Activated CD8-positive, alpha-beta T cell treated with anti-CD3 and anti-CD28 coated beads, Interleukin-2, amount 10 ng/mL, durations not matched to agents 7 days and 5 days (primary cell): ENCODE measurements around the gene CLTRN. TPM values are rescaled to one million over a fixed set of nuclear protein-coding genes. Genes with fewer than 3 reads are reported as not detected.
A peak's percentile ranks its signal among the peaks of the same experiment; 100 is the strongest.
"Not testable (repeated sequence)": the region's sequence is repeated elsewhere in the genome, so short reads cannot be mapped to it uniquely, and the experiment has no call there.

Experiments used
- ATAC-seq: fragments of 150-1000 bp; cut with Tn5 transposase; one replicate; pipeline ENCODE4 v1.10.0; 2021; ENCODE audit warnings: moderate library complexity
- CTCF ChIA-PET: fragments of 350-600 bp; sonication (Branson Sonifier 250); formaldehyde crosslinking; loops from one replicate; lab custom pipeline; 2021; ENCODE audit warnings: antibody characterized with exemption; lab: Charles Lee
- POLR2A ChIA-PET: fragments of 350-600 bp; sonication (Branson Sonifier 250); formaldehyde crosslinking; loops from one replicate; lab custom pipeline; 2021; ENCODE audit warnings: antibody characterized with exemption; lab: Charles Lee
- DNase-seq: peaks from one replicate; pipeline ENCODE4 v3.0.0-alpha.2; 2020
- H3K27ac Mint-ChIP-seq: one replicate; pipeline ENCODE4 v1.8.0; 2021; ENCODE audit warnings: mild to moderate bottlenecking, mixed read lengths
- H3K27me3 Mint-ChIP-seq: one replicate; pipeline ENCODE4 v1.8.0; 2021; ENCODE audit warnings: low read depth, mixed read lengths
- H3K36me3 Mint-ChIP-seq: one replicate; pipeline ENCODE4 v1.8.0; 2021; ENCODE audit warnings: low read depth, mixed read lengths
- H3K4me1 Mint-ChIP-seq: one replicate; pipeline ENCODE4 v1.8.0; 2021; ENCODE audit warnings: low read depth, mixed read lengths
- H3K4me3 Mint-ChIP-seq: one replicate; pipeline ENCODE4 v1.8.0; 2021; ENCODE audit warnings: mild to moderate bottlenecking, mixed read lengths
- H3K9me3 Mint-ChIP-seq: one replicate; pipeline ENCODE4 v1.8.0; 2022; ENCODE audit warnings: mixed read lengths; ENCODE audit not compliant: insufficient read depth
- total RNA-seq, 2 experiments: library from RNA; stranded (reverse); gene quantifications; one replicate each; pipeline ENCODE4 v1.2.3, GENCODE V29; 2021

CLTRN gene, protein sequence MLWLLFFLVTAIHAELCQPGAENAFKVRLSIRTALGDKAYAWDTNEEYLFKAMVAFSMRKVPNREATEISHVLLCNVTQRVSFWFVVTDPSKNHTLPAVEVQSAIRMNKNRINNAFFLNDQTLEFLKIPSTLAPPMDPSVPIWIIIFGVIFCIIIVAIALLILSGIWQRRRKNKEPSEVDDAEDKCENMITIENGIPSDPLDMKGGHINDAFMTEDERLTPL
- total RNA-seq, result not detected

DNA sequence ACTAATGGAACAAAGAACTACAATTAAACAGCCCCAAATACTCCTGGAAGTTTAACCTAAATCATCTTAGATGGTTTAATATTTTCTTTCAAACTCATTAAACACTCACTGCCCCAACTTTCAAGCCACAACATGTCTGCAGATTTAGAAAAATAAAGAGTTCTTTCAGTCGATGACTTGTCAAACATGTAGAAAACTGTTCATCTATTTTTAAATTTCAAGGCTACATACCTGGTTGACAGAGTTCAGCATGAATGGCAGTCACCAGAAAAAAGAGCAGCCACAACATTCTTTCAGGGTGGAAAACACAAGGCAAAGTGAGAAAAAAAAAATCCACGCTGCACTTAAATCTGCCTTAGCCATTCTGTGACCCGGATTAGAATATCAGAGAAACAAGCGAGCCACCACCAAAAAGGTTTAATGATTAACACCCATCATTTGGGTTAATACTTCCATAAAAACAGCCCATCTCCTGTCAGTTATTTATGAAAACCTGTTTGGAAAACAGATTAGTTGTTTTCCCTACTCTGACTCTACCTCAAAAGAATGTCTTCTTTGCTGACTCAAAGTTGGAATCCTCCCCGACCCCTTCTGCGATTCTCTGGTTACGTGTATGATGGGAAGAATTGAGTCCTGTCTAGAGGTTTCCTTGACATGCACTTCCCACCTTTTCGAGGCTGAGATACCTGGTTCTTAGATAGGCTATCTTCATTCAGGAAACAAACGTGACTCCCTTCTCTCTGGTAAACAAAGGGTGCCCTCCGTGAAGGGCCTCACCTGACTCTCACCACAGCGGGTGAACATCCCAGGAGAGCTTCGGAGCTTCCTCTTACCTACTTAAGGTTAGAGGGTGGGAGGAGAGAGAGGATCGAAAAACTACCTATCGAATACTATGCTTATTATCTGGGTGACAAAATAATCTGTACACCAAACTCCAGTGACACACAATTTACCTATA, at the start of gene CLTRN:
Gene CLTRN (minus strand): TSS at position 319 of the 958 bp plus-strand sequence. CDS start 30 bp downstream, at position 289.
- Mint-ChIP-seq H3K9me3 (no peaks in the 10 kb centered on the region), H3K36me3 (no peaks in the 10 kb centered on the region), H3K27me3 (peaks cover 12% of the 10 kb centered on the region), H3K4me1 (no peaks in the 10 kb centered on the region), H3K4me3 (no peak within 1 kb of the TSS), H3K27ac (no peak within 1 kb of the TSS)
- CTCF ChIA-PET, result no interaction called here
- POLR2A ChIA-PET, result no interaction called here
- no peak for ATAC-seq
- no peak for DNase-seq

DNA sequence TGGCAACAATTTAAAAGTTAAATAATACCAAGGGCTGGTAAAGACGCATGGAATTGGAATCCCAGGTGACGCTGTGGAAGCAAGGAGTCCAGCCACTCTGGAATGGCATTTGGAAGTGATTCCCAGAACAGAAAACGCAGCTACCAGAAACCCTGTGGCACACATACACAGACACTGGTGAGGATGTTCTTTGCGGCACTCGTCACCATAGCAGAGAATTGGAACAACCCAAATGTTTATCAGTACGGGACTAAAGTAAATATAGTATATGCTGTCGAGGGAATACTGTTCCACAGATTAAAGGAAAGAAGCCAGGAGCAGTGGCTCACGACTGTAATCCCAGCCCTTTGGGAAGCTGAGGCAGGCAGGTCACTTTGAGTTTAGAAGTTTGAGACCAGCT, 39.7 kb upstream of the CLTRN start:
- DNase-seq, H3K4me1 Mint-ChIP-seq, POLR2A ChIA-PET, H3K9me3 Mint-ChIP-seq, H3K4me3 Mint-ChIP-seq, H3K36me3 Mint-ChIP-seq, ATAC-seq, H3K27me3 Mint-ChIP-seq, H3K27ac Mint-ChIP-seq, CTCF ChIA-PET: not testable (repeated sequence)

DNA sequence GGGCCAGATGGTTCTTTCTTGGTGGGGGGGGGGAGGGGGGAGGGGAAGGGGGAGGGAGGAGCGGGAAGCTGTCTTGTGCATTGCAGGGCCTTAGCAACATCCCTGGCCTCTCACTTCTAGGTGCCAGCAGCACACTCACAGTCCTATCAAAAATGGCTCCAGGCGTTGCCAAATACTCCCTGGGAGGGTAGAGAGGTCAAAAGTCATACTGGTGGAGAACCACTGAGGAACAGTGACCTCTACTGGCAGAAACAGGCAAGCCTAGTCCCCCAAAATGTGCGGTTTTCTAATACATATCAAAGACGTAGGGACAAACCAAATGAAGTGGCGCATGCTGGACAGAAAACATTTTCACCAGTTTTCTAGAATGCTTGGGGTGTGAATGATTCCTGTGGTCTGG, 39.2 kb upstream of the CLTRN start:
- H3K27me3 Mint-ChIP-seq, H3K4me1 Mint-ChIP-seq, H3K9me3 Mint-ChIP-seq, H3K4me3 Mint-ChIP-seq, POLR2A ChIA-PET, H3K27ac Mint-ChIP-seq, CTCF ChIA-PET, H3K36me3 Mint-ChIP-seq, DNase-seq: not testable (repeated sequence)
- peak; percentile 61 for ATAC-seq

DNA sequence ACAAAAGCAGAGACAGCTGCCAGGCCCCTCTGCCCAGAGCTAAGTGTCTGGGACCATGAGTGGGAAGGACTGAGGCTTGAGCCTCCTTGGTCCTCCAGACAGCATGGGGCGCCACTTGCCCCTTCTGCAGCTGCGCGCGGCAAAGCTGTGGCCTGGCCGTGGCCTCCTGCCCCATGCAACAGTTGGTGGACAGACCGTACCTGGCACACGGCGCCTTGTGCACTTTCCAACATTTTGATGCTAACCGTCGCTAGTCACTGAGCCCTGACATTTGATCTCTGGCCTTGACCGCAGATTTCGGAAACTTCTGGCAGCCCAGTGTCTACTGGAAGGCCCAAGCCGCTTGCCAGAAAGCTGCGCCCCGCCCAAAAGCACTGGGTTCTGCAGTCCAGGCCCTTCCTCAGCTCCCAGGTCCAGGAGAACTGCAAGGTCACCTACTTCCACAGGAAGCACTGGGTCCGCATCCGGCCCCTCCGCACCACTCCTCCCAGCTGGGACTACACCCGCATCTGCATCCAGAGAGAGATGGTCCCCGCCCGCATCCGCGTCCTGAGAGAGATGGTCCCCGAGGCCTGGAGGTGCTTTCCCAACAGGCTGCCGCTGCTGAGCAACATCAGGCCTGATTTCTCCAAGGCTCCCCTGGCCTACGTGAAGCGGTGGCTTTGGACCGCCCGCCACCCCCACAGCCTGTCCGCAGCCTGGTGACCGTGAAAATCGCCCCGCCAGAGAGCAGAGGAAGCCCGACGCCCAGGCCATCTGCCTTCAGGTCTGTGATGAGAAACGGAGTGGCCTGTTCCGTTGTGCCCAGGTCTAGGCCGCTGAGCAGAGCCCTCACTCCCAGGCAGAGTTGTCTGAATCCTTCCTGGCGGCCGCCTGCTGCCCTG, 38.1 kb upstream of the CLTRN start:
- ATAC-seq (no peak), DNase-seq (no peak)
- Mint-ChIP-seq H3K36me3 (peaks cover 6% of the 10 kb centered on the region), H3K4me1 (peaks cover under 1% of the 10 kb centered on the region), H3K4me3 (no peak overlapping the region), H3K9me3 (no peaks in the 10 kb centered on the region), H3K27me3 (no peaks in the 10 kb centered on the region), H3K27ac (no peak overlapping the region)
- ChIA-PET POLR2A (no interaction called here), CTCF (no interaction called here)

DNA sequence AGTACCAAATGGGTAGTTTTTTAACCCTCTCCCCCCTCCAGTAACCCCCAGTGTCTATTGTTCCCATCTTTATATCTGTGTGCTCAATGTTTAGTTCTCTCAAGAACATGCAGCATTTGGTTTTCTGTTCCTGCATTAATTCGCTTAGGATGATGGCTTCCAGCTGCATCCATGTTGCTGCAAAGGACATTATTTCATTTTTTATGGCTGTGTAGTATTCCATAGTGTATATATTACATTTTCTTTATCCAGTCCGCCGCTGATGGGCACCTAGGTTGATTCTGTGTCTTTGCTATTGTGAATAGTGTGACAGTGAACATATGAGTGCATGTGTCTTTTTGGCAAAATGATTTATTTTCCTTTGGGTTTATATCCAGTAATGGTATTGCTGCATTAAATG, 31.9 kb upstream of the CLTRN start:
- CTCF ChIA-PET, result no interaction called here
- H3K27ac Mint-ChIP-seq, result no peak overlapping the region
- DNase-seq (no peak), ATAC-seq (no peak)
- H3K36me3 Mint-ChIP-seq, result peaks cover 21% of the 10 kb centered on the region
- no peaks in the 10 kb centered on the region for H3K27me3 Mint-ChIP-seq
- no peak overlapping the region for H3K4me3 Mint-ChIP-seq
- no peaks in the 10 kb centered on the region for H3K9me3 Mint-ChIP-seq
- POLR2A ChIA-PET, result no interaction called here
- H3K4me1 Mint-ChIP-seq, result peaks cover 8% of the 10 kb centered on the region

DNA sequence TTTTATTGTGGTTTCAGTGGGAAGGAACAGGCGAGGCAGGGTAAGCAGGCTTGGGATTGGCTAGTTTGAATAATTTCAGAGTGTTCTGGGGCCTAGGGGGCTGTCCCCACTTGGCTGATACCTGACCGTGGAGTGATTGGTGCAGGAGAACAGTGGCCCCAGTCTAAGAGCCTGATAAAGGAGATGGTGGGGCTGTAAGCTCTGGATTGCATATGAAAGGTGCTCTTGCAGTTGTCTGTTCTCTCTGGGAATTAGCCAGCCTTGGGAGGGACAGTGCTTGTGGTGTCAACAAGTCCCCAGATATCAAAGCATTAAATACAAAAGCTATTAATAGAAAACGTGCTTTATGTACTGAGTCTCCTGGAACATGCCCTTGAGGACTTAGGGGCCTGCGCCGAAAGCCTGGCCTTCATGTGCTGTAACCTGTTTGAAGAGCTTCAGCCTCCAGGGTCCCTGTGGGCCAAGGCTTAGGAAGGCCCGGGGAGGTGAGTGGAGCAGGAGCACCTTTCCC, 30.4 kb upstream of the CLTRN start:
- Mint-ChIP-seq H3K4me3 (no peak overlapping the region), H3K36me3 (peaks cover 27% of the 10 kb centered on the region), H3K27ac (peak overlapping the region; percentile 56), H3K9me3 (no peaks in the 10 kb centered on the region), H3K4me1 (peaks cover 8% of the 10 kb centered on the region), H3K27me3 (no peaks in the 10 kb centered on the region)
- ATAC-seq, result peak; percentile 44
- CTCF ChIA-PET, result interaction anchor here (1.5 kb wide), 1 partner anchor 43 kb away, joined by 4 read pairs; no protein-coding TSS in a partner anchor
- POLR2A ChIA-PET, result no interaction called here
- DNase-seq, result no peak

DNA sequence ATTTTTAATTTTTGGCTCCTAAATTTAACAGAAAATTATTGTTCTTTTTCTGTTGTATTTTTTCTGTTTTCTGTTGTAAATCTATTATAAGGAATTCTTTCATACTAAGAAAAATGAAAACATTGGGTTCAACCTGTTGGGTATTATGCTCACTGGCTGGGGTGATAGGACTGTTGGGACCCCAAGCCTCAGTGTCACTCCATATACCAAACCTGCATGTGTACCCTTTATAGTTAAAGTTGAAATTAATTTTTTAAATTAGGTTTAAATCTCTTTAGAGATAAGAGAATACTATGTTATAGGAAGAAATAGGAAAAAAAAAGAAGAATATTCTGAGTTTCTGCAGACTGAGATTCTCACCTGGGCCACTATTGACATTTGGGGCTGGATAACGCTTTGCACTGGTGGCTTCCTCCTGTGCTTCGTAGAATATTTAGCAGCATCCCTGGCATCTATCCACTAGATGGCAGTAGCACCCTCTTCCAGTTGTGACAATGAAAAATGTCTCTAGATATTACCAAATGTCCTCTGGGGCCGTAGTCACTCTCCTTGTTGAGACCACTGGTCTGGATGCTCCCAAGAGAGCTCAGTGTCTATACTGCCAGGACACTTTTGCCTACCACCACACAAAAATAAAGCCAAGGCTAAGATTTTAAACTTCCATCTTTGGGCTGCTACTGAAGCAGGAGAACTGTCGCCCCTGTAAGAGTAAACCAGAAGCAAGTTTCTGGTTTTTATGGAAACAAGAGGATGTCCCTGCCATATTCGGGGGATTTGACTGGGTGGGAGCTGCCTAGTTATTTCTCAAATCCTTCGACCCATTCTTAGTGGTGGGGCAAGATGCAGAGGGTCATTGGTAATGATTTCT, 22.4 kb upstream of the CLTRN start:
- H3K9me3 Mint-ChIP-seq, result no peaks in the 10 kb centered on the region
- CTCF ChIA-PET, result interaction anchor here (0.5 to 0.7 kb wide), 3 partner anchors 12 to 199 kb away, joined by 3 read pairs; partner anchors contain the start of gene ZRSR2
- POLR2A ChIA-PET, result no interaction called here
- H3K4me3 Mint-ChIP-seq, result no peak overlapping the region
- ATAC-seq (peak; percentile 84), DNase-seq (peak; percentile 70)
- no peaks in the 10 kb centered on the region for H3K27me3 Mint-ChIP-seq
- H3K36me3 Mint-ChIP-seq, result peaks cover 13% of the 10 kb centered on the region
- H3K27ac Mint-ChIP-seq, result no peak overlapping the region
- H3K4me1 Mint-ChIP-seq, result peaks cover 14% of the 10 kb centered on the region

DNA sequence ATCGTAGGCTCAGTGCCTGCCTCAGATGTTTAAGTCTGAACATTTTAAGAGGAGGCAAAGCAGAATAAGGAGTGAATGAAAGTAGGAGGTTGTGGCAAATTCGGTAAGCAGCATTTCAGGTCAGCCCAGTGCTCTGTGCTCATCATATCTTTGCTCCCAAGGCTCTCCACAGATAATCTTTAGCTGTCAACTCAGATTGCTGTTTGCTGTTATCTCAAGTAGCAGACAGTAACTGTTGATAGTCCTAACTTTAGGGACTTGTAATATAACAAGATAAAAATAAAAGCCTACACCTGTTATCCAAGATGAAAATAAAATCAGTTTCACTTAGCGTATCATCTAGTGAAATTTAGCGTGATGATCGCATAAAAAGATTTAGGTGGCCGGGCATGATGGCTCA, 18.6 kb upstream of the CLTRN start:
- Mint-ChIP-seq H3K36me3 (peaks cover 3% of the 10 kb centered on the region), H3K4me1 (peaks cover 24% of the 10 kb centered on the region), H3K27ac (no peak overlapping the region), H3K4me3 (no peak overlapping the region), H3K27me3 (no peaks in the 10 kb centered on the region), H3K9me3 (no peaks in the 10 kb centered on the region)
- no peak for ATAC-seq
- CTCF ChIA-PET, result no interaction called here
- POLR2A ChIA-PET, result no interaction called here
- DNase-seq, result no peak

DNA sequence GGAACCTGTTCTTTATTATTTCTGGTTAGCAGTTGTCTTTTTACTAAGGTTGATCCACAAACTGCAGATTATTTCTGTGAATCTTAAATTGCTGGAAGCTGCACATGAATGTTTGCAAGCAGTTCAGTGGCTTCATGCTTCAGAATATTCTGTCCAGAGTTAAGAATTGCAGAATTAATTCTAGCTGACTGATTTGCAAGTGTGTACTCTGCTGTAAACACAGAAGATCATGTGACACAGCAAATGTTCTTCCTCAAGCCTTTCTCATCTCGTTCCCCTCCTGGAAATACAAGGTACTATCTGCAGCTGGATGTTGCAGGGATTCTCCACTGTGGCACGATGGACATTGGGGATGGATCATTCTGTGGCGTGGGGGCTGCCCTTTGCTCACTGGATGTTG, 16.8 kb upstream of the CLTRN start:
- no peaks in the 10 kb centered on the region for H3K27me3 Mint-ChIP-seq
- no peaks in the 10 kb centered on the region for H3K9me3 Mint-ChIP-seq
- H3K27ac Mint-ChIP-seq, result no peak overlapping the region
- no peak for DNase-seq
- ChIA-PET CTCF (interaction anchor here (1.0 kb wide), 1 partner anchor 68 kb away, joined by 3 read pairs; no protein-coding TSS in a partner anchor), POLR2A (no interaction called here)
- no peak overlapping the region for H3K4me3 Mint-ChIP-seq
- peaks cover 5% of the 10 kb centered on the region for H3K36me3 Mint-ChIP-seq
- ATAC-seq, result no peak
- H3K4me1 Mint-ChIP-seq, result peaks cover 28% of the 10 kb centered on the region

DNA sequence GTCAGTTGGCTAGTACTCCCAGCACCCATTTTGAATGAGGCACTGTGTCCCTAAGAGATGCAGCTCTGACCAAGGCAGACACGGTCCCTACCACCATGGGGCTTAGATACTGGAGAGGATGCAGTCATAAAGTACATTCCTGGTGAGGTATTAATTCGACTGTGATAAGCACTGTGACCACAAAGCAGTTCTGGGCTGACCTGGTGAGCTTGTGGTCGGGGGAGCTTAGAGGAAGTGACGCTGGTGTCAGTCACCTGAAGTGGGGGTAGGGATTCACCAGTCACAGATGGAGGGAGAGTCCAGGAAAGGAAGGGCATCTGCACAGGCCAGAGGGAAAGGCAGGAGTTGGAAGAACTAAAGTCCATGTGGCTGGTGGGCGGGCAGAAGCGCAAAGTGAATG, 15.8 kb upstream of the CLTRN start:
- Mint-ChIP-seq H3K4me3 (no peak overlapping the region), H3K9me3 (no peaks in the 10 kb centered on the region), H3K27me3 (no peaks in the 10 kb centered on the region), H3K27ac (peak overlapping the region; percentile 51), H3K36me3 (peaks cover 5% of the 10 kb centered on the region), H3K4me1 (peaks cover 21% of the 10 kb centered on the region)
- no peak for DNase-seq
- CTCF ChIA-PET, result interaction anchor here (1.0 kb wide), 1 partner anchor 69 kb away, joined by 3 read pairs; no protein-coding TSS in a partner anchor
- POLR2A ChIA-PET, result no interaction called here
- ATAC-seq, result no peak

DNA sequence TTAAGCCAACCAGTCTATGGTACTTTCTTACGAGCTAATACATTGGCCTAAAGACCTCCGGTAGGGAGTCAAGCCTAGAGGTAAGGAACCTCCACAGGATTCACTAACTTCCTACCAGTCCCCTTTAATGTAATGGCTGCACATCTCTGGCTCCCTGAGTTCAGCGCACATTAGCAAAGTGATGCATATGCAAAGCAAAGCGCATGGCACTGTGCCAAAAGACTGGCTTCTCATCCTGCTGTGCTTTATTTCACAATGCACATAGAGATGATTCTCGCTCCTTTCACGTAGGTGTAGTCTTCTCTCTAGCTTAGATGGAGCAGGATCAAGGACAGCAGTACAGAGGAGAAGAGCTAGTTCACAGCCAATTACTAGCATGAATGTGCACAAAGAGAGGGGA, 14.6 kb upstream of the CLTRN start:
- no peaks in the 10 kb centered on the region for H3K9me3 Mint-ChIP-seq
- no peak overlapping the region for H3K27ac Mint-ChIP-seq
- ATAC-seq (no peak), DNase-seq (no peak)
- no peaks in the 10 kb centered on the region for H3K27me3 Mint-ChIP-seq
- H3K36me3 Mint-ChIP-seq, result peaks cover 5% of the 10 kb centered on the region
- POLR2A ChIA-PET, result no interaction called here
- peaks cover 21% of the 10 kb centered on the region for H3K4me1 Mint-ChIP-seq
- CTCF ChIA-PET, result no interaction called here
- H3K4me3 Mint-ChIP-seq, result no peak overlapping the region
